SK-N-SH treated with all-trans-retinoic acid at 6 μM for 48 hours (cell line): ENCODE results near the gene SNAPC1.
"Not testable (repeated sequence)": the region's sequence is repeated elsewhere in the genome, so short reads cannot be mapped to it uniquely, and the experiment has no call there.

Experiments used
- ATAC-seq: fragments of 200-7000 bp; cut with Tn5 transposase; 3 replicates; pipeline ENCODE4 v1.9.1; 2020; ENCODE audit warnings: mild to moderate bottlenecking, moderate library complexity
- ARNTL ChIP-seq: fragments of 450-650 bp; formaldehyde crosslinking; IDR thresholded peaks from 2 replicates; pipeline ENCODE4 v1.5.0; 2020; ENCODE audit warnings: low read depth, mild to moderate bottlenecking, moderate library complexity, borderline replicate concordance
- BACH2 ChIP-seq: fragments of 250-450 bp; sonication (Bioruptor Pico); IDR thresholded peaks from 2 replicates; pipeline ENCODE4 v1.9.0; 2021; ENCODE audit warnings: mild to moderate bottlenecking, borderline replicate concordance
- CREB5 ChIP-seq: fragments of 250-450 bp; sonication (Bioruptor Pico); IDR thresholded peaks from 2 replicates; pipeline ENCODE4 v1.5.1; 2020; ENCODE audit warnings: low read depth, mild to moderate bottlenecking, moderate library complexity
- CSRNP3 ChIP-seq: fragments of 250-450 bp; sonication (Bioruptor Pico); IDR thresholded peaks from 2 replicates; pipeline ENCODE4 v1.5.1; 2021; ENCODE audit warnings: mild to moderate bottlenecking, moderate library complexity
- ESRRG ChIP-seq: fragments of 250-450 bp; sonication (Bioruptor Pico); IDR thresholded peaks from 2 replicates; pipeline ENCODE4 v1.6.1; 2021; ENCODE audit warnings: mild to moderate bottlenecking
- ISL1 ChIP-seq: fragments of 250-450 bp; sonication (Bioruptor Pico); IDR thresholded peaks from 2 replicates; pipeline ENCODE4 v2.1.2; 2022; ENCODE audit warnings: mild to moderate bottlenecking, moderate library complexity
- OSR1 ChIP-seq: fragments of 250-450 bp; sonication (Bioruptor Pico); IDR thresholded peaks from 2 replicates; pipeline ENCODE4 v1.8.0; 2022; ENCODE audit warnings: moderate library complexity, mild to moderate bottlenecking, inconsistent platforms
- POU6F1 ChIP-seq: fragments of 250-450 bp; sonication (Bioruptor Pico); IDR thresholded peaks from 2 replicates; pipeline ENCODE4 v1.8.0; 2021; ENCODE audit warnings: low read depth, mild to moderate bottlenecking, moderate library complexity, borderline replicate concordance
- PPARA ChIP-seq: fragments of 250-450 bp; sonication (Bioruptor Pico); IDR thresholded peaks from 2 replicates; pipeline ENCODE4 v1.5.0; 2020; ENCODE audit warnings: mild to moderate bottlenecking, borderline replicate concordance
- TOX ChIP-seq: fragments of 250-450 bp; sonication (Bioruptor Pico); IDR thresholded peaks from 2 replicates; pipeline ENCODE4 v1.8.0; 2021; ENCODE audit warnings: mild to moderate bottlenecking, moderate library complexity, borderline replicate concordance
- TSHZ2 ChIP-seq: fragments of 250-450 bp; sonication (Bioruptor Pico); IDR thresholded peaks from 2 replicates; pipeline ENCODE4 v1.5.0; 2020; ENCODE audit warnings: mild to moderate bottlenecking, moderate library complexity
- ZC3H10 ChIP-seq: fragments of 250-450 bp; sonication (Bioruptor Pico); IDR thresholded peaks from 2 replicates; pipeline ENCODE4 v1.5.1; 2021; ENCODE audit warnings: mild to moderate bottlenecking, moderate library complexity
- ZFP3 ChIP-seq: fragments of 250-450 bp; sonication (Bioruptor Pico); IDR thresholded peaks from 2 replicates; pipeline ENCODE4 v1.5.0; 2020; ENCODE audit warnings: mild to moderate bottlenecking, moderate library complexity
- ZFP30 ChIP-seq: fragments of 450-650 bp; formaldehyde crosslinking; IDR thresholded peaks from 2 replicates; pipeline ENCODE4 v1.5.0; 2022; ENCODE audit warnings: mild to moderate bottlenecking, moderate library complexity
- ZNF70 ChIP-seq: fragments of 450-650 bp; formaldehyde crosslinking; IDR thresholded peaks from 2 replicates; pipeline ENCODE4 v1.5.0; 2020; ENCODE audit warnings: mild to moderate bottlenecking, moderate library complexity
- ZNF8 ChIP-seq: fragments of 450-650 bp; formaldehyde crosslinking; IDR thresholded peaks from 2 replicates; pipeline ENCODE4 v1.5.0; 2020; ENCODE audit warnings: mild to moderate bottlenecking, moderate library complexity

SNAPC1 gene

GRCh38 chr14:61737915-61738314, 24.3 kb upstream of the SNAPC1 start (continued):
- TF ChIP-seq TSHZ2 (CRISPR knock-in tag) (no peak), ZFP3 (CRISPR knock-in tag) (no peak)
- TF ChIP-seq, all 23 proteins: peak for 0

GRCh38 chr14:61739133-61739532, 23.1 kb upstream of the SNAPC1 start:
- no peak for ATAC-seq
- no peak for TF ChIP-seq ZC3H10 (CRISPR knock-in tag)
- TF ChIP-seq, all 23 proteins: peak for 0

GRCh38 chr14:61742371-61742770, 19.8 kb upstream of the SNAPC1 start:
- TF ChIP-seq POU6F1 (CRISPR knock-in tag), result no peak
- no peak for TF ChIP-seq TOX (CRISPR knock-in tag)
- TF ChIP-seq TSHZ2 (CRISPR knock-in tag), result no peak
- TF ChIP-seq ISL1 (CRISPR knock-in tag), result no peak
- TF ChIP-seq ZFP30 (CRISPR knock-in tag), result no peak
- TF ChIP-seq ZNF70 (CRISPR knock-in tag), result no peak
- no peak for TF ChIP-seq CSRNP3
- TF ChIP-seq CREB5 (CRISPR knock-in tag), result no peak
- no peak for TF ChIP-seq ARNTL
- TF ChIP-seq ZNF8 (CRISPR knock-in tag), result no peak
- no peak for TF ChIP-seq ESRRG (CRISPR knock-in tag)
- no peak for TF ChIP-seq PPARA (CRISPR knock-in tag)
- TF ChIP-seq BACH2 (CRISPR knock-in tag), result no peak
- TF ChIP-seq OSR1 (CRISPR knock-in tag), result no peak
- no peak for ATAC-seq

- TF ChIP-seq ZNF8 (CRISPR knock-in tag), result no peak
- no peak for ATAC-seq
Observed at GRCh38 chr14:61744238-61744637, 18.0 kb upstream of the SNAPC1 start.

GRCh38 chr14:61746346-61746745, 15.9 kb upstream of the SNAPC1 start:
- ATAC-seq, result not testable (repeated sequence)
